ENCODE data around the gene RSAD1.

- TF ChIP-seq, protein P1, sequence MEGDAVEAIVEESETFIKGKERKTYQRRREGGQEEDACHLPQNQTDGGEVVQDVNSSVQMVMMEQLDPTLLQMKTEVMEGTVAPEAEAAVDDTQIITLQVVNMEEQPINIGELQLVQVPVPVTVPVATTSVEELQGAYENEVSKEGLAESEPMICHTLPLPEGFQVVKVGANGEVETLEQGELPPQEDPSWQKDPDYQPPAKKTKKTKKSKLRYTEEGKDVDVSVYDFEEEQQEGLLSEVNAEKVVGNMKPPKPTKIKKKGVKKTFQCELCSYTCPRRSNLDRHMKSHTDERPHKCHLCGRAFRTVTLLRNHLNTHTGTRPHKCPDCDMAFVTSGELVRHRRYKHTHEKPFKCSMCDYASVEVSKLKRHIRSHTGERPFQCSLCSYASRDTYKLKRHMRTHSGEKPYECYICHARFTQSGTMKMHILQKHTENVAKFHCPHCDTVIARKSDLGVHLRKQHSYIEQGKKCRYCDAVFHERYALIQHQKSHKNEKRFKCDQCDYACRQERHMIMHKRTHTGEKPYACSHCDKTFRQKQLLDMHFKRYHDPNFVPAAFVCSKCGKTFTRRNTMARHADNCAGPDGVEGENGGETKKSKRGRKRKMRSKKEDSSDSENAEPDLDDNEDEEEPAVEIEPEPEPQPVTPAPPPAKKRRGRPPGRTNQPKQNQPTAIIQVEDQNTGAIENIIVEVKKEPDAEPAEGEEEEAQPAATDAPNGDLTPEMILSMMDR (conservative IDR thresholded peaks at IDR 0.05): no peak
- TF ChIP-seq ZFX (IDR thresholded peaks at IDR 0.05): no peak
Measured at GRCh38 chr17:50457621-50458020, 21.0 kb upstream of the RSAD1 start.

Data from C4-2B (cell line).